Body of pancreas (tissue), 4 donors: ENCODE results near the gene CNTLN.

ENCODE experiments used
- CTCF ChIP-seq, 7 experiments: fragments of 450-650 bp in 4 of 7; fragments of 200-600 bp in 3 of 7; sonication (generic) in 3 of 7; IDR thresholded peaks; one replicate each; pipeline ENCODE4 v1.5.1; 2016 to 2019; ENCODE audit warnings: antibody characterized with exemption in 7 of 7
- POLR2A ChIP-seq, 3 donors: fragments of 450-650 bp; IDR thresholded peaks; one replicate each; pipeline ENCODE4 v1.6.1; 2016; ENCODE audit warnings: antibody characterized with exemption in 3 of 3, mild to moderate bottlenecking in 2 of 3

DNA sequence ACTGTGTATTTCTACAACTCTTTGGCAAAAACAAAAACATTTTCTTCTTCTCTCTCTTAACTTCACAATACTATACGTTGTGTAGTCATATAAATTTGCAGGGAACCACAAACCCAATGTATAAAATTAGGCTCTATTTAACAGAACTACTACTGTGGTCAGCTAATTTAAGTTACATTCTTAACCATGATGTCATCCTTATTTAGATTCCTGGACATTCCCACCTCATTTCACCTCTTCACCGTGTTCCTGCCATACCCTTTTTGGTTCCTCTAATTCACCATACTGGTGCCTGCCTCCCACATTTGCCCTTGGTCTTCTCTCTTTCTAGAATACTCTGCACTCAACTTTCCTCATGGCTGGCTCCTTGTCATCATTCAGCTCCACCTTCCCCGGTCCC is 368.4 kb downstream of the CNTLN start:
- TF ChIP-seq CTCF (IDR thresholded peaks at IDR 0.05), result no peak
- no peak for TF ChIP-seq POLR2A (IDR thresholded peaks at IDR 0.05)
